Measurements from ENCODE around the gene OLIG2.

Gene OLIG2

GRCh38 chr21:33036430-33037162, 10.9 kb downstream of the OLIG2 start:
- Histone ChIP-seq H3K9me3 (ENCODE audit: control insufficient read depth, low read depth, low read length) (no peaks in the 10 kb centered on the region), H3K9ac (ENCODE audit: low read length) (no peak overlapping the region), H3K27ac (ENCODE audit: low read length) (no peak overlapping the region), H3K36me3 (ENCODE audit: control insufficient read depth, low read depth, low read length) (no peaks in the 10 kb centered on the region), H3K4me3 (ENCODE audit: low read length) (no peak overlapping the region), H3K4me1 (ENCODE audit: control insufficient read depth, low read depth, low read length) (peaks cover 13% of the 10 kb centered on the region), H3K27me3 (ENCODE audit: control insufficient read depth, insufficient read depth, low read length) (peaks cover 79% of the 10 kb centered on the region)

GRCh38 chr21:33037501-33037900, 11.8 kb downstream of the OLIG2 start:
- Histone ChIP-seq H3K27ac (ENCODE audit: low read length) (no peak overlapping the region), H3K9ac (ENCODE audit: low read length) (no peak overlapping the region), H3K4me1 (ENCODE audit: control insufficient read depth, low read depth, low read length) (peaks cover 13% of the 10 kb centered on the region), H3K9me3 (ENCODE audit: control insufficient read depth, low read depth, low read length) (no peaks in the 10 kb centered on the region), H3K36me3 (ENCODE audit: control insufficient read depth, low read depth, low read length) (no peaks in the 10 kb centered on the region), H3K4me3 (ENCODE audit: low read length) (no peak overlapping the region), H3K27me3 (ENCODE audit: control insufficient read depth, insufficient read depth, low read length) (peaks cover 76% of the 10 kb centered on the region)

- Histone ChIP-seq H3K27me3 (ENCODE audit: control insufficient read depth, insufficient read depth, low read length) (peaks cover 64% of the 10 kb centered on the region), H3K27ac (ENCODE audit: low read length) (no peak overlapping the region), H3K9me3 (ENCODE audit: control insufficient read depth, low read depth, low read length) (no peaks in the 10 kb centered on the region), H3K36me3 (ENCODE audit: control insufficient read depth, low read depth, low read length) (no peaks in the 10 kb centered on the region), H3K4me3 (ENCODE audit: low read length) (no peak overlapping the region), H3K4me1 (ENCODE audit: control insufficient read depth, low read depth, low read length) (peaks cover 9% of the 10 kb centered on the region), H3K9ac (ENCODE audit: low read length) (no peak overlapping the region)
Measured at GRCh38 chr21:33039536-33039935, 13.8 kb downstream of the OLIG2 start.

- H3K9me3 ChIP-seq (ENCODE audit: control insufficient read depth, low read depth, low read length) = no peaks in the 10 kb centered on the region
- H3K27me3 ChIP-seq (ENCODE audit: control insufficient read depth, insufficient read depth, low read length) = peaks cover 58% of the 10 kb centered on the region
- H3K27ac ChIP-seq (ENCODE audit: low read length) = no peak overlapping the region
- no peak overlapping the region for H3K4me3 ChIP-seq (ENCODE audit: low read length)
- H3K36me3 ChIP-seq (ENCODE audit: control insufficient read depth, low read depth, low read length) = no peaks in the 10 kb centered on the region
- peaks cover 7% of the 10 kb centered on the region for H3K4me1 ChIP-seq (ENCODE audit: control insufficient read depth, low read depth, low read length)
- no peak overlapping the region for H3K9ac ChIP-seq (ENCODE audit: low read length)
Measured at GRCh38 chr21:33040215-33040614, 14.5 kb downstream of the OLIG2 start.

- no peak overlapping the region for H3K27ac ChIP-seq (ENCODE audit: low read length)
- H3K9me3 ChIP-seq (ENCODE audit: control insufficient read depth, low read depth, low read length) = no peaks in the 10 kb centered on the region
- no peak overlapping the region for H3K9ac ChIP-seq (ENCODE audit: low read length)
- peaks cover 46% of the 10 kb centered on the region for H3K27me3 ChIP-seq (ENCODE audit: control insufficient read depth, insufficient read depth, low read length)
- no peaks in the 10 kb centered on the region for H3K36me3 ChIP-seq (ENCODE audit: control insufficient read depth, low read depth, low read length)
- no peaks in the 10 kb centered on the region for H3K4me1 ChIP-seq (ENCODE audit: control insufficient read depth, low read depth, low read length)
- H3K4me3 ChIP-seq (ENCODE audit: low read length) = no peak overlapping the region
Measured at GRCh38 chr21:33041981-33042380, 16.2 kb downstream of the OLIG2 start.

GRCh38 chr21:33042812-33043211, 17.1 kb downstream of the OLIG2 start:
- no peak overlapping the region for H3K9ac ChIP-seq (ENCODE audit: low read length)
- H3K9me3 ChIP-seq (ENCODE audit: control insufficient read depth, low read depth, low read length) = no peaks in the 10 kb centered on the region
- no peak overlapping the region for H3K4me3 ChIP-seq (ENCODE audit: low read length)
- H3K36me3 ChIP-seq (ENCODE audit: control insufficient read depth, low read depth, low read length) = no peaks in the 10 kb centered on the region
- H3K27ac ChIP-seq (ENCODE audit: low read length) = no peak overlapping the region
- peaks cover 38% of the 10 kb centered on the region for H3K27me3 ChIP-seq (ENCODE audit: control insufficient read depth, insufficient read depth, low read length)
- no peaks in the 10 kb centered on the region for H3K4me1 ChIP-seq (ENCODE audit: control insufficient read depth, low read depth, low read length)

GRCh38 chr21:33046455-33046854, 20.7 kb downstream of the OLIG2 start:
- peaks cover 23% of the 10 kb centered on the region for H3K27me3 ChIP-seq (ENCODE audit: control insufficient read depth, insufficient read depth, low read length)
- no peaks in the 10 kb centered on the region for H3K4me1 ChIP-seq (ENCODE audit: control insufficient read depth, low read depth, low read length)
- no peak overlapping the region for H3K27ac ChIP-seq (ENCODE audit: low read length)
- H3K4me3 ChIP-seq (ENCODE audit: low read length) = no peak overlapping the region
- no peaks in the 10 kb centered on the region for H3K9me3 ChIP-seq (ENCODE audit: control insufficient read depth, low read depth, low read length)
- H3K9ac ChIP-seq (ENCODE audit: low read length) = no peak overlapping the region
- H3K36me3 ChIP-seq (ENCODE audit: control insufficient read depth, low read depth, low read length) = no peaks in the 10 kb centered on the region

GRCh38 chr21:33047231-33047630, 21.5 kb downstream of the OLIG2 start:
- Histone ChIP-seq H3K4me3 (ENCODE audit: low read length) (no peak overlapping the region), H3K4me1 (ENCODE audit: control insufficient read depth, low read depth, low read length) (no peaks in the 10 kb centered on the region), H3K9me3 (ENCODE audit: control insufficient read depth, low read depth, low read length) (no peaks in the 10 kb centered on the region), H3K9ac (ENCODE audit: low read length) (no peak overlapping the region), H3K36me3 (ENCODE audit: control insufficient read depth, low read depth, low read length) (no peaks in the 10 kb centered on the region), H3K27me3 (ENCODE audit: control insufficient read depth, insufficient read depth, low read length) (peaks cover 15% of the 10 kb centered on the region), H3K27ac (ENCODE audit: low read length) (no peak overlapping the region)

- Histone ChIP-seq H3K36me3 (ENCODE audit: control insufficient read depth, low read depth, low read length) (no peaks in the 10 kb centered on the region), H3K27me3 (ENCODE audit: control insufficient read depth, insufficient read depth, low read length) (peaks cover 5% of the 10 kb centered on the region), H3K9ac (ENCODE audit: low read length) (no peak overlapping the region), H3K4me3 (ENCODE audit: low read length) (no peak overlapping the region), H3K9me3 (ENCODE audit: control insufficient read depth, low read depth, low read length) (no peaks in the 10 kb centered on the region), H3K4me1 (ENCODE audit: control insufficient read depth, low read depth, low read length) (no peaks in the 10 kb centered on the region), H3K27ac (ENCODE audit: low read length) (no peak overlapping the region)
Measured at GRCh38 chr21:33051925-33052324, 26.2 kb downstream of the OLIG2 start.

GRCh38 chr21:33053951-33054350, 28.2 kb downstream of the OLIG2 start:
- no peak overlapping the region for H3K9ac ChIP-seq (ENCODE audit: low read length)
- no peak overlapping the region for H3K4me3 ChIP-seq (ENCODE audit: low read length)
- no peaks in the 10 kb centered on the region for H3K36me3 ChIP-seq (ENCODE audit: control insufficient read depth, low read depth, low read length)
- no peaks in the 10 kb centered on the region for H3K4me1 ChIP-seq (ENCODE audit: control insufficient read depth, low read depth, low read length)
- peaks cover 14% of the 10 kb centered on the region for H3K27me3 ChIP-seq (ENCODE audit: control insufficient read depth, insufficient read depth, low read length)
- H3K27ac ChIP-seq (ENCODE audit: low read length) = no peak overlapping the region
- H3K9me3 ChIP-seq (ENCODE audit: control insufficient read depth, low read depth, low read length) = no peaks in the 10 kb centered on the region

- H3K9ac ChIP-seq (ENCODE audit: low read length) = no peak overlapping the region
- H3K27ac ChIP-seq (ENCODE audit: low read length) = no peak overlapping the region
- no peaks in the 10 kb centered on the region for H3K36me3 ChIP-seq (ENCODE audit: control insufficient read depth, low read depth, low read length)
- H3K27me3 ChIP-seq (ENCODE audit: control insufficient read depth, insufficient read depth, low read length) = peaks cover 30% of the 10 kb centered on the region
- H3K9me3 ChIP-seq (ENCODE audit: control insufficient read depth, low read depth, low read length) = no peaks in the 10 kb centered on the region
- no peak overlapping the region for H3K4me3 ChIP-seq (ENCODE audit: low read length)
- no peaks in the 10 kb centered on the region for H3K4me1 ChIP-seq (ENCODE audit: control insufficient read depth, low read depth, low read length)
Measured at GRCh38 chr21:33055991-33056390, 30.3 kb downstream of the OLIG2 start.

GRCh38 chr21:33057385-33057940, 31.7 kb downstream of the OLIG2 start:
- Histone ChIP-seq H3K4me1 (ENCODE audit: control insufficient read depth, low read depth, low read length) (no peaks in the 10 kb centered on the region), H3K36me3 (ENCODE audit: control insufficient read depth, low read depth, low read length) (no peaks in the 10 kb centered on the region), H3K9me3 (ENCODE audit: control insufficient read depth, low read depth, low read length) (no peaks in the 10 kb centered on the region), H3K9ac (ENCODE audit: low read length) (no peak overlapping the region), H3K27ac (ENCODE audit: low read length) (no peak overlapping the region), H3K27me3 (ENCODE audit: control insufficient read depth, insufficient read depth, low read length) (peaks cover 30% of the 10 kb centered on the region), H3K4me3 (ENCODE audit: low read length) (no peak overlapping the region)

Data from iPS-18a (cell line).